ENCODE results near the gene GAD1. TPM values are rescaled to one million over a fixed set of nuclear protein-coding genes. Genes with fewer than 3 reads are reported as not detected.

GAD1 gene
- total and polyA plus RNA-seq, 2 of the 8 experiments (the other 6 are each of a cell fraction or from before 2014, with no cell fraction given): 0.65 to 1.0 TPM

DNA sequence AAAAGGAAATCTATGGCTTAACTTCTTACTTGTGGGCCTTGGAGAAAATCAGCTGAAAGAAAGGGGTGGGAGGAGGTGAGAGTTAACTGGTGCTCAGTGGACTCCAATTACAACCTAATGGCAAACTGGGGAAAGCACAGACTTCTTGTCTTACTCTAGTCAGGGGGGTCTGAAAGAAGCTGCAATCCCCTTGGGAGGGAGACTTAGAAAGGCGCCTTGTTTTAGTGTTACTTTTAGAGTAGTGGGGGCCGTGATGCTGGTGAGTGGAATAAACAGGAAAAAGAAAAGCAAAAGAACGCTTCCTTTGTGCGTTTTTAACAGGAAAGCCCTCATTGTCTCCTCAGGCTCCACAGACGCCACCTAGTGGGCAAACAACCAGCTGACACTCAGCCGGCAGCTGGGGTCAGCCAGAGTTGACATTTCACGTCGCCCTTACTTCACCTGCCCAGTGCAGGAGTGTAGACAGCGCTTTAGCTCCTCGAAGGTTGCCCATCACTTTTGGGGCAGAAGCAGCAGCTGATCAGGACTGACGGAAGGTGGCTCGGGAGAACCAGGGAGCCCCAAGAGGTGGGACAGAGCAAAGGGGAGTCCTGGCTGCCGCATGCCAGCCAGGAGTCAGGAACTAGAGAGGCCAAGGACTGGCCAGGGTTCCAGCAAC is 56.5 kb downstream of the GAD1 start:
- no peaks in the 10 kb centered on the region for H3K79me2 ChIP-seq (ENCODE audit: control insufficient read depth in 1 of 2, insufficient read depth in 2 of 2, low read length in 2 of 2)
- no peaks in the 10 kb centered on the region for H3K79me1 ChIP-seq (ENCODE audit: low read depth, low read length)
- H3K9ac ChIP-seq (replicated peaks in 1 of 4; ENCODE audit: extremely low read depth in 1 of 4, low read depth in 3 of 4, low read length in 3 of 4): no peak overlapping the region; a peak in 1 of 7 replicates
- H3K56ac ChIP-seq (replicated peaks; ENCODE audit: insufficient read length, low read depth, low read length): no peak overlapping the region
- no peaks in the 10 kb centered on the region for H3K36me3 ChIP-seq (ENCODE audit: control insufficient read depth in 2 of 4, insufficient read depth in 4 of 4, low read length in 3 of 4)
- no peak overlapping the region for H2BK12ac ChIP-seq (ENCODE audit: low read depth, low read length)
- ChIA-PET POLR2A (ENCODE audit: partially characterized antibody) (no interaction called here), CTCF (ENCODE audit: partially characterized antibody) (interaction anchor here (0.6 to 9.5 kb wide), 33 partner anchors 9 to 636 kb away, joined by 3 to 94 read pairs (median 4); partner anchors contain the start of gene GAD1)
- no peak overlapping the region for H3K23ac ChIP-seq (ENCODE audit: insufficient read length)
- DNase-seq (ENCODE audit: low read depth in 1 of 2, low spot score in 2 of 2): peak; percentile 44 to 90
- H2AFZ ChIP-seq (ENCODE audit: low read length): peak overlapping the region; percentile 99
- H4K91ac ChIP-seq (replicated peaks; ENCODE audit: insufficient read length, low read length): no peak overlapping the region
- no peak overlapping the region for H3K27ac ChIP-seq (ENCODE audit: low read depth, low read length)
- peaks cover 0 to 3% (median 0%) of the 10 kb centered on the region in 4 experiments; a peak in 1 of 7 replicates for H3K4me1 ChIP-seq (replicated peaks in 1 of 4; ENCODE audit: control insufficient read depth in 3 of 4, insufficient read depth in 4 of 4, low read length in 3 of 4)
- H2BK120ac ChIP-seq (replicated peaks; ENCODE audit: low read depth, low read length): no peak overlapping the region
- no peaks in the 10 kb centered on the region for H4K20me1 ChIP-seq (replicated peaks in 1 of 2; ENCODE audit: control insufficient read depth in 1 of 2, insufficient read depth in 2 of 2, low read length in 2 of 2)
- H2BK20ac ChIP-seq (ENCODE audit: low read length): no peak overlapping the region
- WGBS, 2 experiments (ENCODE audit: extremely low coverage in 1 of 2, insufficient coverage in 1 of 2, insufficient read length in 1 of 2, insufficient replicate concordance in 2 of 2, low coverage in 1 of 2, low lambda C conversion rate in 2 of 2, missing lambda C conversion rate in 1 of 2): 28% methylated on average over 13 of the region's 13 CpGs; no CpG with 5 or more reads in 1 of the 2 experiments
- no peak overlapping the region for H3K14ac ChIP-seq (ENCODE audit: insufficient read length)
- H3K4me3 ChIP-seq (ENCODE audit: extremely low read depth in 1 of 4, insufficient read depth in 2 of 4, low read depth in 3 of 4, low read length in 4 of 4): peak overlapping the region in 1 of 4 experiments; percentile 43; a peak in 1 of 8 replicates
- H4K5ac ChIP-seq (ENCODE audit: insufficient read length, low read depth, low read length): no peak overlapping the region
- peak overlapping the region; percentile 48; the same call in 1 of the 2 replicates for H3K18ac ChIP-seq (ENCODE audit: extremely low read depth, low read length)
- peaks cover 2% of the 10 kb centered on the region; the same call in 1 of the 2 replicates for H3K23me2 ChIP-seq (ENCODE audit: low read depth, low read length)
- H2AK5ac ChIP-seq (ENCODE audit: low read depth, low read length): no peak overlapping the region
- no peak overlapping the region for H4K8ac ChIP-seq (ENCODE audit: extremely low read depth, insufficient read depth, low read length)
- H3K27me3 ChIP-seq (replicated peaks in 1 of 4; ENCODE audit: control insufficient read depth in 3 of 4, extremely low read depth in 1 of 4, insufficient read depth in 3 of 4, low read length in 3 of 4): no peaks in the 10 kb centered on the region
- no peak overlapping the region for H2BK15ac ChIP-seq (ENCODE audit: low read length)
- FAIRE-seq: peak; percentile 92
- peak overlapping the region; percentile 44 to 58; a peak in 3 of 4 replicates for H3K4me2 ChIP-seq (ENCODE audit: insufficient read depth in 1 of 2, low read depth in 2 of 2, low read length in 2 of 2)
- H2BK5ac ChIP-seq (ENCODE audit: low read depth, low read length): peak overlapping the region; percentile 75; the same call in 1 of the 2 replicates
- H3K9me3 ChIP-seq (ENCODE audit: insufficient read depth in 2 of 2, low read depth in 1 of 2, low read length in 1 of 2): no peaks in the 10 kb centered on the region
- no peak overlapping the region for H3K4ac ChIP-seq (replicated peaks; ENCODE audit: insufficient read length, low read depth, low read length)
- TF ChIP-seq RAD21 (IDR thresholded peaks at IDR 0.05 in 1 of 2, conservative IDR thresholded peaks at IDR 0.05 in 1 of 2; ENCODE audit: low read depth in 2 of 2, low read length in 2 of 2) (peak; percentile 61 to 72), CREB1 (IDR thresholded peaks at IDR 0.05) (peak; percentile 49; the same call in 1 of the 2 replicates), JUND (IDR thresholded peaks at IDR 0.05; ENCODE audit: low read length) (no peak), TBP (IDR thresholded peaks at IDR 0.05; ENCODE audit: low read depth, low read length) (0 out of 2 replicates have a peak, but pooled peaks have one; percentile 20), ASH2L (IDR thresholded peaks at IDR 0.05; ENCODE audit: low read length) (peak; percentile 85), BACH1 (IDR thresholded peaks at IDR 0.05; ENCODE audit: low read length) (0 out of 2 replicates have a peak, but pooled peaks have one; percentile 21), NRF1 (IDR thresholded peaks at IDR 0.05; ENCODE audit: low read depth, low read length) (no peak), RXRA (IDR thresholded peaks at IDR 0.05; ENCODE audit: insufficient read depth, low read depth, low read length) (peak; percentile 99), SIN3A (conservative IDR thresholded peaks at IDR 0.05 in 1 of 2, IDR thresholded peaks at IDR 0.05 in 1 of 2; ENCODE audit: low read depth in 1 of 2, low read length in 2 of 2) (peak in 1 of 2 experiments; percentile 56; a peak in 2 of 4 replicates)
- TF ChIP-seq, protein P1, sequence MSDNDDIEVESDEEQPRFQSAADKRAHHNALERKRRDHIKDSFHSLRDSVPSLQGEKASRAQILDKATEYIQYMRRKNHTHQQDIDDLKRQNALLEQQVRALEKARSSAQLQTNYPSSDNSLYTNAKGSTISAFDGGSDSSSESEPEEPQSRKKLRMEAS (IDR thresholded peaks at IDR 0.05): peak; percentile 45; the same call in 1 of the 2 replicates
